MCF 10A (cell line): ENCODE results near the gene WNK1. TPM values are rescaled to one million over a fixed set of nuclear protein-coding genes. Genes with fewer than 3 reads are reported as not detected.

Experiments used
- BruUV-seq: library from RNA; stranded (reverse); fragments of 400-500 nt; replicated peaks from 2 replicates; lab custom pipeline; 2021; lab: Mats Ljungman, UMichigan
- CTCF ChIA-PET: fragments of 300-600 bp; sonication (Branson Sonifier 250); formaldehyde crosslinking; extraction: SDS; loops from one replicate; lab custom pipeline; 2021; ENCODE audit warnings: antibody characterized with exemption, inconsistent platforms; lab: Yijun Ruan, JAX
- POLR2A ChIA-PET: fragments of 300-600, 350-650 bp; sonication (Branson Sonifier 250); formaldehyde crosslinking; extraction: SDS; loops from one replicate; lab custom pipeline; 2020; ENCODE audit warnings: antibody characterized with exemption, inconsistent platforms; lab: Yijun Ruan, JAX
- DNase-seq: peaks from one replicate; pipeline ENCODE4 v3.0.0-alpha.2; 2018; ENCODE audit not compliant: unreplicated experiment
- H3K27ac Mint-ChIP-seq: one replicate; pipeline ENCODE4 v1.8.0; 2022; ENCODE audit warnings: mild to moderate bottlenecking, low read depth, mixed read lengths; ENCODE audit not compliant: unreplicated experiment
- H3K27me3 Mint-ChIP-seq: one replicate; pipeline ENCODE4 v1.8.0; 2022; ENCODE audit warnings: mixed read lengths; ENCODE audit not compliant: insufficient read depth, unreplicated experiment
- H3K36me3 Mint-ChIP-seq: one replicate; pipeline ENCODE4 v1.8.0; 2022; ENCODE audit warnings: mild to moderate bottlenecking, moderate library complexity, mixed read lengths; ENCODE audit not compliant: insufficient read depth, unreplicated experiment
- H3K4me1 Mint-ChIP-seq: one replicate; pipeline ENCODE4 v1.8.0; 2022; ENCODE audit warnings: mixed read lengths; ENCODE audit not compliant: insufficient read depth, unreplicated experiment
- H3K4me3 Mint-ChIP-seq: one replicate; pipeline ENCODE4 v1.8.0; 2022; ENCODE audit warnings: mild to moderate bottlenecking, moderate library complexity, mixed read lengths; ENCODE audit not compliant: unreplicated experiment
- H3K9me3 Mint-ChIP-seq: one replicate; pipeline ENCODE4 v1.8.0; 2022; ENCODE audit warnings: mixed read lengths; ENCODE audit not compliant: unreplicated experiment
- intact Hi-C: fragments of 100-400 bp; cut with micrococcal nuclease; formaldehyde crosslinking; loops from 2 replicates; pipeline ENCODE4 v1.14.1; 2022
- total RNA-seq: library from RNA; stranded (reverse); gene quantifications from 2 replicates; pipeline ENCODE4 v1.2.3, GENCODE V29; 2022
- TF ChIP-seq, protein P1 (sequence below): fragments of 200-600 bp; IDR thresholded peaks from one replicate; pipeline ENCODE4 v1.8.0; 2022; ENCODE audit warnings: antibody characterized with exemption, mild to moderate bottlenecking; ENCODE audit not compliant: unreplicated experiment

WNK1 gene
- total RNA-seq, 1 experiment from 2014 or later = 139 TPM

DNA sequence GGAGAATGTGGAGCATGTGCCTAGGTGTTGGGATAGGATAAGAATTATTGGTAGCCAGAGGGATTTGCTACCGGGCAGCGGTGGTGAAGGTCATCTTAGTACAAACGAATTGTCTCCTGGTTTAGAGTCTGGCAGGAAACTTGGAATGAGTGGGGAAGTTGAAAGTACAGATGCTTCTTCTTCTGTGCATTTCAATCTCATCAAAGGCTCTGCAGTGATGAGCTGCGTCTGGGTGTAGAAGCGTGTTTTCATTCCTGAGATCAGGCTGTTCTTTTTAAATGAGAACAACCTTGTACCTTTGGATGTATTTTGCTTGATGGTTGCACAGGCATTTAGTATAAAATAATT lies 2.1 kb downstream of the WNK1 start:
- peak overlapping the region; percentile 73 for H3K27ac Mint-ChIP-seq
- POLR2A ChIA-PET = interaction anchor here (0.6 to 6.4 kb wide), 32 partner anchors 12 to 366 kb away, joined by 3 to 336 read pairs (median 4); partner anchors contain the start of genes CCDC77 and KDM5A
- DNase-seq = peak; percentile 34
- intact Hi-C loops = loop anchor here (5.0 to 10.0 kb wide), 3 partner anchors 122 to 838 kb away; partner anchors contain the start of gene FBXL14
- no peak overlapping the region for H3K4me3 Mint-ChIP-seq
- H3K27me3 Mint-ChIP-seq = no peaks in the 10 kb centered on the region
- BruUV-seq = no TSS peak
- H3K4me1 Mint-ChIP-seq = peaks cover 7% of the 10 kb centered on the region
- CTCF ChIA-PET = interaction anchor here (0.6 to 6.8 kb wide), 8 partner anchors 17 to 184 kb away, joined by 3 to 100 read pairs (median 19); no protein-coding TSS in a partner anchor
- no peaks in the 10 kb centered on the region for H3K9me3 Mint-ChIP-seq
- peaks cover 10% of the 10 kb centered on the region for H3K36me3 Mint-ChIP-seq
- TF ChIP-seq, protein P1, sequence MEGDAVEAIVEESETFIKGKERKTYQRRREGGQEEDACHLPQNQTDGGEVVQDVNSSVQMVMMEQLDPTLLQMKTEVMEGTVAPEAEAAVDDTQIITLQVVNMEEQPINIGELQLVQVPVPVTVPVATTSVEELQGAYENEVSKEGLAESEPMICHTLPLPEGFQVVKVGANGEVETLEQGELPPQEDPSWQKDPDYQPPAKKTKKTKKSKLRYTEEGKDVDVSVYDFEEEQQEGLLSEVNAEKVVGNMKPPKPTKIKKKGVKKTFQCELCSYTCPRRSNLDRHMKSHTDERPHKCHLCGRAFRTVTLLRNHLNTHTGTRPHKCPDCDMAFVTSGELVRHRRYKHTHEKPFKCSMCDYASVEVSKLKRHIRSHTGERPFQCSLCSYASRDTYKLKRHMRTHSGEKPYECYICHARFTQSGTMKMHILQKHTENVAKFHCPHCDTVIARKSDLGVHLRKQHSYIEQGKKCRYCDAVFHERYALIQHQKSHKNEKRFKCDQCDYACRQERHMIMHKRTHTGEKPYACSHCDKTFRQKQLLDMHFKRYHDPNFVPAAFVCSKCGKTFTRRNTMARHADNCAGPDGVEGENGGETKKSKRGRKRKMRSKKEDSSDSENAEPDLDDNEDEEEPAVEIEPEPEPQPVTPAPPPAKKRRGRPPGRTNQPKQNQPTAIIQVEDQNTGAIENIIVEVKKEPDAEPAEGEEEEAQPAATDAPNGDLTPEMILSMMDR = no peak

DNA sequence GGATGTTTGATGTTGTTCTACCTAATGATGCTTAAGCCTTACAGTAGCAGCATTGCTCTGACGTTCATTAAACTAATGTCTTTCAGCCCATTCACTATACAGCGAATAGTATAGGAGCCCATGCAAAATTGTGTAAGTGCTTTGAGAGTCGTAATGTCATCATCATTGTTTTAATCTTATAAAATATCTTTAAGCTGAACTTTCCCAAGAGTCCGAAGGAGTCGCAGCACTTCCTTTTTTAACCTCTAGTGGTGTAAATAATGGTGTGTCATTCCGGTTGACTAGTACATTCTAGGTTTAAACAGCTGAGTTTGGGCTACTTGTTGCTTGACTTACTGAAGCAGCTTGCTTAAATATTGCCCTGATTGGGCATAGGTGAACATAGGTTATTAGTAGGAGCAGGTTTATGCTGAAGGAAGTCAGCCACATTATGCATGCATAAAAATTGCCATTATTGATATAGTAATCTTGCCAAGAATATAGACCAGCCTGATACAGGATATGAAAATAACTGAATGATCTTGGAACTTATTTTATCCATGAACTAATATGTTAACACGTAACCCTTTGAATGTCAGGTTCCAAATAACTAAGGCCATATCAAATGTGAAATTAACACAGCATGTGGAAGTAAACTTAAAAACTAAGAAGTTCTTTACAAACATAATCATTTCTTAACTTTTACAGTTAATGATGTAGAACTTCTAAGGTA lies 2.6 kb downstream of the WNK1 start:
- peaks cover 10% of the 10 kb centered on the region for H3K36me3 Mint-ChIP-seq
- POLR2A ChIA-PET = interaction anchor here (0.6 to 6.4 kb wide), 31 partner anchors 11 to 366 kb away, joined by 3 to 336 read pairs (median 4); partner anchors contain the start of genes CCDC77, KDM5A and RAD52
- no peaks in the 10 kb centered on the region for H3K27me3 Mint-ChIP-seq
- no TSS peak for BruUV-seq
- H3K27ac Mint-ChIP-seq = peak overlapping the region; percentile 73
- TF ChIP-seq, protein P1 = peak; percentile 29
- H3K4me1 Mint-ChIP-seq = peaks cover 2% of the 10 kb centered on the region
- peak; percentile 78 for DNase-seq
- intact Hi-C loops = loop anchor here (1.0 to 10.0 kb wide), 4 partner anchors 59 to 837 kb away; partner anchors contain the start of gene FBXL14
- H3K4me3 Mint-ChIP-seq = no peak overlapping the region
- no peaks in the 10 kb centered on the region for H3K9me3 Mint-ChIP-seq
- CTCF ChIA-PET = interaction anchor here (0.6 to 6.8 kb wide), 9 partner anchors 16 to 225 kb away, joined by 3 to 100 read pairs (median 10); no protein-coding TSS in a partner anchor

DNA sequence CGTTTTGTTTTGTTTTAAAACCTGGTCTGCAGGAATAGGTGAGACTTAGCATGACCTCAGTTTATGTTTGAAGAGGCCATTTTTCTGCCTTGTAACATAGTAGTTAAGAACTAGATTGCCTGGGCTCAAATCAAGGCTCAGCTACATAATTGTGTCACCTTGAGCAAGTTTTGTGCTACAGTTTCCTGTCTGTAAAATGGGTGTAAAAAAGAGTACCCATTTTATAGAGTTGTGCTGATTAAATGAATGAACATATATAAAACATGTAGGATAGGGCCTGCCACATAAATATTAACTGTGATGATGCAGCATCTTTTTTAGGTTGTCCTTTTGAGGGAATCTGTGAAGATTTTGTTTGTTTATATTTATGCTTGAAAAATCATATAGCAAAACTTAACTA lies 7.2 kb downstream of the WNK1 start:
- CTCF ChIA-PET = no interaction called here
- intact Hi-C loops = loop anchor here (10.0 kb wide), 1 partner anchor 335 kb away; no protein-coding TSS in a partner anchor
- Mint-ChIP-seq H3K27me3 (no peaks in the 10 kb centered on the region), H3K9me3 (no peaks in the 10 kb centered on the region), H3K36me3 (peaks cover 25% of the 10 kb centered on the region), H3K4me3 (no peak overlapping the region), H3K4me1 (peaks cover 5% of the 10 kb centered on the region), H3K27ac (no peak overlapping the region)
- TF ChIP-seq, protein P1 = no peak
- BruUV-seq = no TSS peak
- POLR2A ChIA-PET = no interaction called here
- DNase-seq = no peak

DNA sequence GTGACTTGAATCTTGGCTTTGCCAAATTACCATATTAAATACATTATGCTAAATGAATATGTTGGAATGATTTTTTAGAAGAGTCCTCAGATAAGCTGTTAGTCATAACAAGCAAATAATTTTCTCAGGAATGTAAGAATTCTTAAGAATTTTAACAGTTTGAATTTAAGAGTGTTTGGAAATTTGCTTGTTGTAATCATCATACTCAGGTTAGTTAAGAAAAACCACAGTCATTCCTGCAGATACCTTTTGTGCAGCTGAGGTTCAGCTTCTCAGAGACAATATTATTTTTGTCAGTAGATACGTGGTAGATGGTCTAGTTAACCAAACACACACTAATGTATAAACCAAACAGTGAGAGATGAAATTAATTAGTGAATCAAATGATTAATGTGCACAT lies 8.9 kb downstream of the WNK1 start:
- no TSS peak for BruUV-seq
- POLR2A ChIA-PET = interaction anchor here (0.9 to 2.0 kb wide), 5 partner anchors 9 to 186 kb away, joined by 3 to 9 read pairs (median 4); partner anchors contain the start of gene WNK1
- Mint-ChIP-seq H3K4me1 (peaks cover 5% of the 10 kb centered on the region), H3K9me3 (no peaks in the 10 kb centered on the region), H3K27ac (no peak overlapping the region), H3K36me3 (peaks cover 26% of the 10 kb centered on the region), H3K27me3 (no peaks in the 10 kb centered on the region), H3K4me3 (no peak overlapping the region)
- TF ChIP-seq, protein P1 = no peak
- no peak for DNase-seq
- CTCF ChIA-PET = interaction anchor here (0.6 kb wide), 1 partner anchor 36 kb away, joined by 4 read pairs; no protein-coding TSS in a partner anchor
- intact Hi-C loops = no loop called here
